GM20000 (cell line): Measurements from ENCODE around the gene WBP11.
"Not testable (repeated sequence)": the region's sequence is repeated elsewhere in the genome, so short reads cannot be mapped to it uniquely, and the experiment has no call there.

Experiments used
- DNase-seq: peaks from one replicate; pipeline ENCODE4 v3.0.0; 2012; ENCODE audit warnings: low spot score
- CTCF ChIP-seq: IDR thresholded peaks from 2 replicates; pipeline ENCODE4 v1.5.1; 2012; ENCODE audit warnings: mild to moderate bottlenecking, control low read depth; ENCODE audit errors: extremely low read depth, missing control alignments

WBP11 gene

GRCh38 chr12:14767617-14768016 lies 35.7 kb downstream of the WBP11 start:
- no peak for TF ChIP-seq CTCF
- DNase-seq = no peak

- no peak for DNase-seq
- TF ChIP-seq CTCF = no peak
These were observed 36.5 kb downstream of the WBP11 start for GRCh38 chr12:14766649-14767215.

GRCh38 chr12:14766020-14766419 lies 37.3 kb downstream of the WBP11 start:
- DNase-seq = not testable (repeated sequence)

- TF ChIP-seq CTCF = no peak
- DNase-seq = no peak
These were observed 37.9 kb downstream of the WBP11 start for GRCh38 chr12:14765398-14765797.

GRCh38 chr12:14759711-14760280 lies 43.5 kb downstream of the WBP11 start:
- not testable (repeated sequence) for DNase-seq

- peak; percentile 4 for TF ChIP-seq CTCF
- DNase-seq = no peak
These were observed 46.7 kb downstream of the WBP11 start for GRCh38 chr12:14756334-14757143.

GRCh38 chr12:14751986-14752385 lies 51.3 kb downstream of the WBP11 start:
- TF ChIP-seq CTCF = no peak

GRCh38 chr12:14743061-14743460 lies 60.2 kb downstream of the WBP11 start:
- no peak for DNase-seq

More at GRCh38 chr12:14751986-14752385, 51.3 kb downstream of the WBP11 start:
- no peak for DNase-seq

More at GRCh38 chr12:14743061-14743460, 60.2 kb downstream of the WBP11 start:
- TF ChIP-seq CTCF = no peak
